ENCODE measurements around the gene RLN3. TPM values are rescaled to one million over a fixed set of nuclear protein-coding genes. Genes with fewer than 3 reads are reported as not detected.

Gene RLN3
- total RNA-seq, 3 donors from 2014 or later = not detected

GRCh38 chr19:13995878-13996765, 31.8 kb upstream of the RLN3 start:
- Histone ChIP-seq H3K4me3 (no peak overlapping the region), H3K36me3 (ENCODE audit: low read depth) (no peaks in the 10 kb centered on the region), H3K4me1 (ENCODE audit: low read depth) (peaks cover 10% of the 10 kb centered on the region), H3K9me3 (no peaks in the 10 kb centered on the region)
- peak; percentile 85 for ATAC-seq
- DNase-seq = peak in 1 of 3 donors; percentile 31
- intact Hi-C loops (cut with DNase I, micrococcal nuclease) = no loop called here
- no peak for TF ChIP-seq CTCF (IDR thresholded peaks at IDR 0.05)

GRCh38 chr19:13996928-13997630, 30.9 kb upstream of the RLN3 start:
- ATAC-seq (no peak), DNase-seq (peak in 1 of 3 donors; percentile 45)
- intact Hi-C loops (cut with DNase I, micrococcal nuclease) = no loop called here
- Histone ChIP-seq H3K4me1 (ENCODE audit: low read depth) (peaks cover 10% of the 10 kb centered on the region), H3K4me3 (no peak overlapping the region), H3K9me3 (no peaks in the 10 kb centered on the region), H3K36me3 (ENCODE audit: low read depth) (no peaks in the 10 kb centered on the region)
- no peak for TF ChIP-seq CTCF (IDR thresholded peaks at IDR 0.05)

- DNase-seq = peak in 1 of 3 donors; percentile 33
- H3K9me3 ChIP-seq = no peaks in the 10 kb centered on the region
- intact Hi-C loops (cut with DNase I, micrococcal nuclease) = no loop called here
- no peaks in the 10 kb centered on the region for H3K36me3 ChIP-seq (ENCODE audit: low read depth)
- no peak overlapping the region for H3K4me3 ChIP-seq
- no peak for ATAC-seq
- TF ChIP-seq CTCF (IDR thresholded peaks at IDR 0.05) = no peak
- peaks cover 10% of the 10 kb centered on the region for H3K4me1 ChIP-seq (ENCODE audit: low read depth)
Measured at GRCh38 chr19:13997631-13997962, 30.4 kb upstream of the RLN3 start.

- ATAC-seq (no peak), DNase-seq (peak in 1 of 3 donors; percentile 3)
- intact Hi-C loops (cut with DNase I, micrococcal nuclease) = no loop called here
- TF ChIP-seq CTCF (IDR thresholded peaks at IDR 0.05) = no peak
- H3K4me1 ChIP-seq (ENCODE audit: low read depth) = peaks cover 10% of the 10 kb centered on the region
- no peaks in the 10 kb centered on the region for H3K9me3 ChIP-seq
- no peaks in the 10 kb centered on the region for H3K36me3 ChIP-seq (ENCODE audit: low read depth)
- H3K4me3 ChIP-seq = no peak overlapping the region
Measured at GRCh38 chr19:13998426-13998825, 29.5 kb upstream of the RLN3 start.

GRCh38 chr19:13999085-13999484, 28.9 kb upstream of the RLN3 start:
- TF ChIP-seq CTCF (IDR thresholded peaks at IDR 0.05) = no peak
- no peak for ATAC-seq
- Histone ChIP-seq H3K36me3 (ENCODE audit: low read depth) (no peaks in the 10 kb centered on the region), H3K4me3 (no peak overlapping the region), H3K4me1 (ENCODE audit: low read depth) (peaks cover 15% of the 10 kb centered on the region), H3K9me3 (no peaks in the 10 kb centered on the region)
- intact Hi-C loops (cut with DNase I, micrococcal nuclease) = no loop called here
- no peak for DNase-seq

Data from mucosa of descending colon (tissue), 3 donors.